ENCODE measurements around the gene PRF1. TPM values are rescaled to one million over a fixed set of nuclear protein-coding genes. Genes with fewer than 3 reads are reported as not detected.

Gene PRF1
- 0.66 TPM for polyA plus RNA-seq (2013)

DNA sequence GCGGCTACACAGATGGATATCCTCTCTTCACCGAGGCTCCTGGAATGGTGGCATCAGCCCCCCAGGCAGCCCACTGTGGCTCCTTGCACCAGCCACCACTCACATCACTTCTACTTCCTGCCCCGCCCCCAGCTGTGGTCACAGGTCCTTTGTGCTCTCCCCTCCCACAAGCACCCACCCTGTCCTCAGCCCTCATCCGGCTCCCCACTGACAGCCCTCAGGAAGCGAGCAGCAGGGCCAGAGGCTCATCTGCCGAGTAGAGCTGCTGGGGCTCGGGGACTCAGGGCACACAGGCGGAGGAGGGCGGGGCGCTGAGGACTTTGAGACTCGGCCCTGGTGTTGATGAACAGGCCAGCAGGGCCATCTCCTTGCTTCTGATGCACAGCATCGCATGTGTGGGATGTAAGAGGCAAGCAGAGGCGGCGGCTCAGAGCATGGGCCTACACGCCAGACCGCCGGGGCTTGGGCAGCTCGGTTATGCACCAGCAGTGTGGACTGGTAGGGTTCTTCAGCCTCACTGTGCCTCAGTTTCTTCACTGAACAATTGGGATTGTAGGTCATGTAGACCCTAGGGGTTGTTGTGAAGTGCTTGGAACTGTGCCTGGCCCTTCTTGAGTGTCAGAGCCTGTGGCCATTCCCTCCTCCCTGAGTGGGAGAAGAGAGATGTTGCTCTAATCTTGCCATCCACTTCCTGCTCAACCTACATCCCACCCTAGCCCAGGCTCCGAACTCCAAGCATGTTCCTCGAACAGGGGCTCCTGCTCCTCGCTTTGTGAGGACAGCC lies at the start of gene PRF1:
Gene PRF1 (minus strand): TSS at position 77 of the 784 bp plus-strand sequence. CDS start 1,839 bp downstream, outside the sequence.
- peaks cover 0 to 29% (median 5%) of the 10 kb centered on the region in 4 experiments for H3K4me1 ChIP-seq (ENCODE audit: control extremely low read depth in 1 of 4, control insufficient read depth in 4 of 4, insufficient read depth in 4 of 4, low read length in 3 of 4)
- H3K9me3 ChIP-seq (ENCODE audit: control extremely low read depth in 1 of 5, control insufficient read depth in 4 of 5, insufficient read depth in 2 of 5, low read depth in 1 of 5, low read length in 4 of 5), result no peaks in the 10 kb centered on the region
- POLR2A ChIA-PET, result no interaction called here
- WGBS (ENCODE audit: insufficient coverage), result 85% methylated on average over 15 of the region's 21 CpGs
- H3K36me3 ChIP-seq (ENCODE audit: control insufficient read depth in 4 of 4, insufficient read depth in 4 of 4, low read length in 3 of 4), result no peaks in the 10 kb centered on the region
- CTCF ChIA-PET, result interaction anchor here (0.8 to 1.3 kb wide), 2 partner anchors 52 to 61 kb away, joined by 3 read pairs; no protein-coding TSS in a partner anchor
- H3K27ac ChIP-seq (ENCODE audit: insufficient read depth in 1 of 2, low read depth in 1 of 2, low read length in 2 of 2, poor library complexity in 1 of 2, severe bottlenecking in 2 of 2), result no peak within 1 kb of the TSS
- peak in 2 of 3 donors; percentile 55 to 61 for DNase-seq
- H3K4me3 ChIP-seq (ENCODE audit: control insufficient read depth in 1 of 7, extremely low read depth in 1 of 7, insufficient read depth in 4 of 7, low read depth in 2 of 7, low read length in 6 of 7), result no peak within 1 kb of the TSS
- no peaks in the 10 kb centered on the region for H3K27me3 ChIP-seq (replicated peaks in 2 of 5; ENCODE audit: control insufficient read depth in 4 of 5, insufficient read depth in 5 of 5, low read length in 4 of 5)

DNA sequence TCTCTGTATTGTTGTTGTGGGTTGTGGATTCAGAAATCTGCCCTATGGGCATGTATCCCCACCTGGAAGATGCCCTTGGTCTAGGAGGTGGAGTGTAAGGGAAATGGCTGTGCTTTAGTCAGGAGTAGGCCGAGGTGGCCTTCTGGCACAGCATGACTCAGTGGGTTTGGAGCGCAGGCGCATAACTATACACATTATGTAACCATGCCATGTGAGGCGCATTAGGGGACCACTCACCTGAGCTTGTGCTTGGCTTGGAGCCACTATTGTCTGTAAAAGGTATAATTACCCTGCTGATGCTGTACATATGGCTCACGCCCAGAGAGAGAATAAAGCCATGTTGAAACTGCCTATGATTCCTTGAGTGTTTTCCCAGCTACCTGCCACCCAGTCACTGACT lies 49.1 kb upstream of the PRF1 start:
- peak; percentile 46 to 79 (median 73) for DNase-seq
- Histone ChIP-seq H3K4me1 (ENCODE audit: control extremely low read depth in 1 of 4, control insufficient read depth in 4 of 4, insufficient read depth in 4 of 4, low read length in 3 of 4) (no peaks in the 10 kb centered on the region), H3K36me3 (ENCODE audit: control insufficient read depth in 4 of 4, insufficient read depth in 4 of 4, low read length in 3 of 4) (no peaks in the 10 kb centered on the region), H3K27ac (ENCODE audit: insufficient read depth in 1 of 2, low read depth in 1 of 2, low read length in 2 of 2, poor library complexity in 1 of 2, severe bottlenecking in 2 of 2) (no peak overlapping the region), H3K9me3 (ENCODE audit: control extremely low read depth in 1 of 5, control insufficient read depth in 4 of 5, insufficient read depth in 2 of 5, low read depth in 1 of 5, low read length in 4 of 5) (peaks cover 0 to 44% (median 35%) of the 10 kb centered on the region in 5 experiments), H3K4me3 (ENCODE audit: control insufficient read depth in 1 of 7, extremely low read depth in 1 of 7, insufficient read depth in 4 of 7, low read depth in 2 of 7, low read length in 6 of 7) (no peak overlapping the region), H3K27me3 (replicated peaks in 2 of 5; ENCODE audit: control insufficient read depth in 4 of 5, insufficient read depth in 5 of 5, low read length in 4 of 5) (peaks cover 0 to 5% (median 0%) of the 10 kb centered on the region in 5 experiments)
- ChIA-PET POLR2A (no interaction called here), CTCF (interaction anchor here (1.3 to 1.9 kb wide), 2 partner anchors 103 to 108 kb away, joined by 3 to 4 read pairs; no protein-coding TSS in a partner anchor)
- 96% methylated on average over 4 of the region's 5 CpGs for WGBS (ENCODE audit: insufficient coverage)

DNA sequence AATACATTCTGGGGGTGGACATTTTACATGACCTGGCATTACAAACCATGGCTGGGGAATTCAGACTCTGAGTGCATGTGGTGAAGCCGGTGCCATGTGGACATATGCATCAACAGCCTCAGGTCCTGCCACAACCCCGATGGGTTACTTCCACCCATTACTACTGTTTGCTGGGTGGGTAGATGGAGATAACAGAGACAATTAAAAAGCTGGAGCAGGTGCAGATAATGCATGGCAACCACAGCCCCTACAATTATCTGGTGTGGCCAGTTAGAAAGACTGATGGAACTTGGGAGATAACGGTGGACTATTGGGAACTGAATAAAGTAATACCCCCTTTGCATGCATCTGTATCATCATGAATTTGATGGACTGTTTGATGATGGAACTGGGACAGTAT lies 48.2 kb upstream of the PRF1 start:
- DNase-seq, result no peak
- ChIA-PET POLR2A (no interaction called here), CTCF (no interaction called here)
- H3K4me3 ChIP-seq (ENCODE audit: control insufficient read depth in 1 of 7, extremely low read depth in 1 of 7, insufficient read depth in 4 of 7, low read depth in 2 of 7, low read length in 6 of 7), result no peak overlapping the region
- H3K27me3 ChIP-seq (replicated peaks in 2 of 5; ENCODE audit: control insufficient read depth in 4 of 5, insufficient read depth in 5 of 5, low read length in 4 of 5), result peaks cover 0 to 5% (median 0%) of the 10 kb centered on the region in 5 experiments
- 88% methylated on average over 1 of the region's 3 CpGs for WGBS (ENCODE audit: insufficient coverage)
- no peak overlapping the region for H3K27ac ChIP-seq (ENCODE audit: insufficient read depth in 1 of 2, low read depth in 1 of 2, low read length in 2 of 2, poor library complexity in 1 of 2, severe bottlenecking in 2 of 2)
- H3K9me3 ChIP-seq (ENCODE audit: control extremely low read depth in 1 of 5, control insufficient read depth in 4 of 5, insufficient read depth in 2 of 5, low read depth in 1 of 5, low read length in 4 of 5), result peaks cover 0 to 44% (median 35%) of the 10 kb centered on the region in 5 experiments
- H3K36me3 ChIP-seq (ENCODE audit: control insufficient read depth in 4 of 4, insufficient read depth in 4 of 4, low read length in 3 of 4), result no peaks in the 10 kb centered on the region
- no peaks in the 10 kb centered on the region for H3K4me1 ChIP-seq (ENCODE audit: control extremely low read depth in 1 of 4, control insufficient read depth in 4 of 4, insufficient read depth in 4 of 4, low read length in 3 of 4)

- WGBS (ENCODE audit: insufficient coverage), result 100% methylated on average over 3 of the region's 3 CpGs
- Histone ChIP-seq H3K36me3 (ENCODE audit: control insufficient read depth in 4 of 4, insufficient read depth in 4 of 4, low read length in 3 of 4) (no peaks in the 10 kb centered on the region), H3K9me3 (ENCODE audit: control extremely low read depth in 1 of 5, control insufficient read depth in 4 of 5, insufficient read depth in 2 of 5, low read depth in 1 of 5, low read length in 4 of 5) (peaks cover 0 to 44% (median 35%) of the 10 kb centered on the region in 5 experiments)
These were observed 47.6 kb upstream of the PRF1 start for GRCh38 chr10:70650104-70650503.

GRCh38 chr10:70649526-70649925 lies 47.0 kb upstream of the PRF1 start:
- no peaks in the 10 kb centered on the region for H3K4me1 ChIP-seq (ENCODE audit: control extremely low read depth in 1 of 4, control insufficient read depth in 4 of 4, insufficient read depth in 4 of 4, low read length in 3 of 4)
- DNase-seq, result no peak
- peaks cover 0 to 44% (median 35%) of the 10 kb centered on the region in 5 experiments for H3K9me3 ChIP-seq (ENCODE audit: control extremely low read depth in 1 of 5, control insufficient read depth in 4 of 5, insufficient read depth in 2 of 5, low read depth in 1 of 5, low read length in 4 of 5)
- CTCF ChIA-PET, result no interaction called here
- POLR2A ChIA-PET, result no interaction called here
- H3K36me3 ChIP-seq (ENCODE audit: control insufficient read depth in 4 of 4, insufficient read depth in 4 of 4, low read length in 3 of 4), result no peaks in the 10 kb centered on the region
- no peak overlapping the region for H3K4me3 ChIP-seq (ENCODE audit: control insufficient read depth in 1 of 7, extremely low read depth in 1 of 7, insufficient read depth in 4 of 7, low read depth in 2 of 7, low read length in 6 of 7)
- 96% methylated on average over 4 of the region's 4 CpGs for WGBS (ENCODE audit: insufficient coverage)
- H3K27me3 ChIP-seq (replicated peaks in 2 of 5; ENCODE audit: control insufficient read depth in 4 of 5, insufficient read depth in 5 of 5, low read length in 4 of 5), result peaks cover 0 to 5% (median 0%) of the 10 kb centered on the region in 5 experiments
- H3K27ac ChIP-seq (ENCODE audit: insufficient read depth in 1 of 2, low read depth in 1 of 2, low read length in 2 of 2, poor library complexity in 1 of 2, severe bottlenecking in 2 of 2), result no peak overlapping the region

More at GRCh38 chr10:70650104-70650503, 47.6 kb upstream of the PRF1 start:
- H3K27ac ChIP-seq (ENCODE audit: insufficient read depth in 1 of 2, low read depth in 1 of 2, low read length in 2 of 2, poor library complexity in 1 of 2, severe bottlenecking in 2 of 2), result no peak overlapping the region
- ChIA-PET CTCF (no interaction called here), POLR2A (no interaction called here)
- no peak for DNase-seq
- H3K4me3 ChIP-seq (ENCODE audit: control insufficient read depth in 1 of 7, extremely low read depth in 1 of 7, insufficient read depth in 4 of 7, low read depth in 2 of 7, low read length in 6 of 7), result no peak overlapping the region
- peaks cover 0 to 5% (median 0%) of the 10 kb centered on the region in 5 experiments for H3K27me3 ChIP-seq (replicated peaks in 2 of 5; ENCODE audit: control insufficient read depth in 4 of 5, insufficient read depth in 5 of 5, low read length in 4 of 5)
- H3K4me1 ChIP-seq (ENCODE audit: control extremely low read depth in 1 of 4, control insufficient read depth in 4 of 4, insufficient read depth in 4 of 4, low read length in 3 of 4), result no peaks in the 10 kb centered on the region

DNA sequence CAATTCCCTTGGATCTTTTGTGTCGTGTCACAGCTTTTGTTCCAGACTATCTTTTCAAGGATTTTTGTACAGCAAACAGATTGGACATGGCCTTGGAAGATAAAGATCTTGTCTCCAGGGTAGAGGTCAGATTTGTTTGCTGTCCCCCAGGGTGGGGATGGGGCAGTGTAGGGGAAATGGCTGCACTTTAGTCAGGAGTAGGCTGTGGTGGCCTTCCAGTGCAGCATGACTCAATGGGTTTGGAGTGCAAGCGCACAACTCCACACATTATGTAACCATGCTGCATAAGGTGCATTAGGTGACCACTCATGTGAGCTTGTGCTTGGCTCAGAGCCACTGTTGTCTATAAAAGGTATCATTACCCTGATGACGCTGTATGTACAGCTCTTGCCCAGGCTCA lies 45.9 kb upstream of the PRF1 start:
- H3K4me1 ChIP-seq (ENCODE audit: control extremely low read depth in 1 of 4, control insufficient read depth in 4 of 4, insufficient read depth in 4 of 4, low read length in 3 of 4), result no peaks in the 10 kb centered on the region
- no peak overlapping the region for H3K27ac ChIP-seq (ENCODE audit: insufficient read depth in 1 of 2, low read depth in 1 of 2, low read length in 2 of 2, poor library complexity in 1 of 2, severe bottlenecking in 2 of 2)
- peaks cover 0 to 44% (median 35%) of the 10 kb centered on the region in 5 experiments for H3K9me3 ChIP-seq (ENCODE audit: control extremely low read depth in 1 of 5, control insufficient read depth in 4 of 5, insufficient read depth in 2 of 5, low read depth in 1 of 5, low read length in 4 of 5)
- no peak overlapping the region for H3K4me3 ChIP-seq (ENCODE audit: control insufficient read depth in 1 of 7, extremely low read depth in 1 of 7, insufficient read depth in 4 of 7, low read depth in 2 of 7, low read length in 6 of 7)
- no peaks in the 10 kb centered on the region for H3K36me3 ChIP-seq (ENCODE audit: control insufficient read depth in 4 of 4, insufficient read depth in 4 of 4, low read length in 3 of 4)
- DNase-seq, result peak; percentile 45 to 80 (median 69)
- 85% methylated on average over 2 of the region's 3 CpGs for WGBS (ENCODE audit: insufficient coverage)
- ChIA-PET CTCF (interaction anchor here (0.9 kb wide), 1 partner anchor 31 kb away, joined by 3 read pairs; no protein-coding TSS in a partner anchor), POLR2A (no interaction called here)
- H3K27me3 ChIP-seq (replicated peaks in 2 of 5; ENCODE audit: control insufficient read depth in 4 of 5, insufficient read depth in 5 of 5, low read length in 4 of 5), result peaks cover 0 to 5% (median 0%) of the 10 kb centered on the region in 5 experiments

DNA sequence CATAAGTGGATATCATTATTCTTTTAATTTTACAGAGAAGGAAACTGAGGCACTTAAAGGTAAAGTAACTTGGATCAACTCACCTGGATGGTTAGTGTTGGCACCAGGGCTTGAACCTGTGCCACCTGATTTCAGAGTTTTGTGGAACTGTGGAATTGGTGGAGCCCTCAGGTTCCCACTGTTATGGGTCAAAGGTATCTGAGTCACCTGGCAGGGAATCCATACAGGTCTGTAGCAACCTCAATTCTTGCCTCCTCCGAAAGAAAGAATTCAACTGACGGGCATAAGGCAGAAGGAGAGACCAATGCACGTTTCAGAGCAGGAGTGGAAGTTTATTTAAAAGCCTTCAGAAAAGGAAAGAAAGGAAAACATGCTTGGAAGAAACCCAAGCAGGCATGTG lies 44.5 kb upstream of the PRF1 start:
- ChIA-PET POLR2A (no interaction called here), CTCF (no interaction called here)

More for the DNA sequence above, 44.5 kb upstream of the PRF1 start:
- Histone ChIP-seq H3K36me3 (ENCODE audit: control insufficient read depth in 4 of 4, insufficient read depth in 4 of 4, low read length in 3 of 4) (no peaks in the 10 kb centered on the region), H3K27me3 (replicated peaks in 2 of 5; ENCODE audit: control insufficient read depth in 4 of 5, insufficient read depth in 5 of 5, low read length in 4 of 5) (peaks cover 0 to 5% (median 0%) of the 10 kb centered on the region in 5 experiments), H3K9me3 (ENCODE audit: control extremely low read depth in 1 of 5, control insufficient read depth in 4 of 5, insufficient read depth in 2 of 5, low read depth in 1 of 5, low read length in 4 of 5) (peaks cover 0 to 42% (median 33%) of the 10 kb centered on the region in 5 experiments), H3K4me1 (ENCODE audit: control extremely low read depth in 1 of 4, control insufficient read depth in 4 of 4, insufficient read depth in 4 of 4, low read length in 3 of 4) (no peaks in the 10 kb centered on the region), H3K27ac (ENCODE audit: insufficient read depth in 1 of 2, low read depth in 1 of 2, low read length in 2 of 2, poor library complexity in 1 of 2, severe bottlenecking in 2 of 2) (no peak overlapping the region), H3K4me3 (ENCODE audit: control insufficient read depth in 1 of 7, extremely low read depth in 1 of 7, insufficient read depth in 4 of 7, low read depth in 2 of 7, low read length in 6 of 7) (no peak overlapping the region)
- 100% methylated on average over 2 of the region's 3 CpGs for WGBS (ENCODE audit: insufficient coverage)
- DNase-seq, result no peak

Data from common myeloid progenitor, CD34-positive (primary cell).